GM18867 (cell line): Measurements from ENCODE around the gene NPRL2.
A peak's percentile ranks its signal among the peaks of the same experiment; 100 is the strongest.

ENCODE experiments used
- ATAC-seq: cut with Tn5 transposase; IDR thresholded peaks from one replicate; pipeline ENCODE4 v1.9.1; 2021; ENCODE audit warnings: mild to moderate bottlenecking, moderate library complexity; ENCODE audit not compliant: unreplicated experiment

Gene NPRL2

DNA sequence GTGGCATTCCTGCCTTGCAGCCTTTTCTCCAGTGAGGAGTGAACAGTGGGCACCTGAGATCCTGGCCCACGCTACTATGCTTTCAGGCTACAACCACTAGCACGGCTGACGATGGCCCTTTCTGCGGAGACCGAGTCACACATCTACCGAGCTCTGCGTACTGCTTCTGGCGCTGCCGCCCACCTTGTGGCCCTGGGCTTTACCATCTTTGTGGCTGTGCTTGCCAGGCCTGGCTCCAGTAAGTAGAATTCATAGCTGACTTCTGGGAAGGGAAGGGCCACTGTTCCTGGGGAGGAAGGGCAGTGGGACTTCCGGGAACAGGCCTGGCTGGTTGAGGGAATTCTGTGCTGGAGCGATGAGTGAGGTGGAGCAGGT is 735 bp upstream of the NPRL2 start:
- ATAC-seq: no peak

DNA sequence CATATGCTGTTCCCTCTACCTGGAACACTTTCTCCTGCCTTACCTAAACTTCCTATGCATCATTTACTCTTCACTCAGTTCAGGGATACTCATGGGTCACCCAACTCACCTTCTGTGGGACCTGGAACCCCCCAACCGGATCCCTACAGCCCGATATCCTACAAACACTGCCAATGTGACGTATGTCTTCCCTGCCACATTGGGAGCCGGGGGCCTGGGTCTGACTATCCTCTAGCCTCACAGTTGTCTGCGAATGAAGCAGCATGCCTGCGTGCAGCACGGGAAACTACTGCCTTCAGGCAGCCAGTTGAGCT is 405 bp downstream of the NPRL2 start:
- ATAC-seq: no peak

GRCh38 chr3:50347187-50347813 is 3.3 kb downstream of the NPRL2 start:
- no peak for ATAC-seq

DNA sequence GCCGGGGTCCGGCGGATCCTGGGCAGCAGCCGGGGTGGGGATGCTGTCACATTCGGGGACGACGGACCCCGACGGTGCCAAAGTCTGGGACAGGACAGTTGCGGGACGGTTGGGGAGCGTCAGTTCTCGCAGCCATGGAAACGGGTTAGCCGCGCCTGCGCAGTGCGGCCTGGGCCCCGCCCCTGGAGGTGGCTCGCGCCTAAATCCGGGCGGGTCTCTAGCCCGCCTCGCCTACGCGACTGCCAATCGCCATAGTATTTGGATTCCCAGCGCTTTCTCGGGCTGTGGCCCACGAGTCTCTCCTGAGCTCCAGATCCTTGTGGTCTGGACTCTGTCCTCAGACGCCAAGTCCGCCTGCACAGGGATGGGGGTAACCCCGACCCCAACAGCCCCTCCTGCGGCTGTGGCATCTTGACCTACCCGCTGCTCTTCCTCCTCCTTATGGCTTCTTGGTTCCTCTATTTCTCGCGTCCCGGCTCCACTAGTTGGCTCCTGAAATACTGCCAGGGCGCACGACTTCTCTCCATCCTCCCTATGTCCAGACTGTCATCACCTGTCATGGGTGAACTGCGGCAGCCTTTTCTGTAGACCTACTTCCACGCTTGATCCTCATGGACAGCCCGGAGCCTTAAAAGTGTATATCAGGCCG is 4.9 kb downstream of the NPRL2 start, which contains the start of gene ZMYND10:
Gene ZMYND10, minus strand, starts transcription at position 147 of the 649 bp plus-strand sequence. CDS start 153 bp downstream, outside the sequence.
- no peak for ATAC-seq

- no peak for ATAC-seq
Measured at GRCh38 chr3:50345008-50345407, 5.6 kb downstream of the NPRL2 start.

GRCh38 chr3:50342813-50343633 is 7.6 kb downstream of the NPRL2 start:
- ATAC-seq: no peak

DNA sequence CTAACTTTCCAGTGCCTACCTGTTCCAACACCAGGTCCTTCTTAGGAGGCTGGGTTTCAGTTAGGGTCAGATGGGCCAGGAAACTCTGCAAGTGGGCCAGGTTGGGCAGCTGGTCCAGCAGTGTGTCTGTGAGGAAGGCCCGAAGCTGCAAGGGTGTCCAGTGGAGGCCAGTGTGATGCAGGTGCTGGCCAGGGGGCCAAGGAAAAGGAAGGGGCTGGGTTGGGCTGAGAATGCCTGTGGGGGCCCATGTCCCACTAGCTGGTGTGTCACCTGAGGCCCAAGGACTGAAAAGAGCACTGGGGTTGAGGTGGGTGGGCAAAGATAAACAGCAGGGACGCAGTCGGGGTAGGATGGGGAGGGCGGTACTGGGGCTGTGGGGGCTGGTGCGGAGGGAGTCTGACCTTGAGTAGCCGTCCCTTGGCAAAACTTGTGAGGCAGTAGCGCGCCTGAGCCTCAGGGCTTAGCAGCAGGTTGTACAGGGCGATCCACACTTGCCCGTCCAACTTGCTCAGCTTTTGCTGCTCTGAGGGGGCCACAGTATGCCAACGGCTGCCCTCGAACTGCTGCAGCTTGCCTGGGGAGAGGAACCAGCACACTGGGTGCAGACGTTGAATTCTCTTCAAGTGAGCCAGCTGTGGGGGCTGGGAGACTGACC is 8.5 kb downstream of the NPRL2 start:
- no peak for ATAC-seq

DNA sequence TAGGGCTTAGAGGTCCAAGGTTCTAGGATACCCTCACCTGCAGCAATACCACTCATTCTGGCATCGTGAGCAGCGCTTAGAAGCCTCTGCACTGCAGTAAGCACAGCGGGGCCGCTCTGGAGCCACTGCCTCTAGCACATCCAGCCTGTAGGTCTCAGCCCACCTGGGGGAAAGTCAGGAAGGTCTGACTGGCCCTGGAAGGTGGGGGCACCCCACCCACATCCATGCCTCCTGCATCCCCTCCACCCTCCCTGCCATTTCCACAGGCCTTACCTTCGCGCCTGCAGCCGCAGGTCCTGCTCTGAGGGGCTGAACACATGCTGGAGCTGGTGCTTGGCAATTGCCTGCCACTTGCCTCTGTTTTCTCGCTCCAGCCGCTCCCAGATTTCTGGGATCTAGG is 9.0 kb downstream of the NPRL2 start:
- ATAC-seq: no peak

- no peak for ATAC-seq
Measured at GRCh38 chr3:50340448-50341329, 9.9 kb downstream of the NPRL2 start, which contains the start of gene RASSF1. RASSF1 (minus strand) TSS chr3:50340836; CDS start chr3:50340805, 31 bp downstream.

GRCh38 chr3:50340147-50340447 is 10.5 kb downstream of the NPRL2 start:
- ATAC-seq: no peak

DNA sequence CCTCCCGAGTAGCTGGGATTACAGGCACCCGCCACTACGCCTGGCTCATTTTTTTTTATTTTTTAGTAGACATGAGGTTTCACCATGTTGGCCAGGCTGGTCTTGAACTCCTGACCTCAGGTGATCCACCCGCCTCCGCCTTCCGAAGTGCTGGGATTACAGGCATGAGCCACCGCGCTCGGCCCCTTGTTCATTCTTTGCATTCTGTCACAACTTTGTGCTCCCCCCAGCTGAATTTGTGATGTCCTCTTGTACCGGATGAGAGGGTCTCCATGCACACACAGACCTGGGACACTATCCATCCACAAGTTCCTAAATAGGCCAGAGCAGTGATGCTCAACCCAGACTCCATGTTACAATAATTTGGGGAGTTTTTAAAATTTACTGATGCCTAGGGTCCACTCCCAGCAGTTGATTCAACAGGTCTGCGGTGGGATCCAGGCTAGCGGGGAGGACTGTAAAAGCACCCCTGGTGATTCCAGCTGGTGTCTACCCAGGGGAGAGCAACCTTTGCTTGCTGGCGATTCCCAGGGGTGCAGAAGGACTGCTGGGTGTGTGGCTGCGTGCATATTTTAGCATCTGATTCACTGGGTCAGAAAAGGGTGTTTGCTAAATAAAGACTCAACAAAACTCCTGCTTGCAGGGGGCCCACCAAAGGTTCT is 11.0 kb downstream of the NPRL2 start:
- no peak for ATAC-seq

DNA sequence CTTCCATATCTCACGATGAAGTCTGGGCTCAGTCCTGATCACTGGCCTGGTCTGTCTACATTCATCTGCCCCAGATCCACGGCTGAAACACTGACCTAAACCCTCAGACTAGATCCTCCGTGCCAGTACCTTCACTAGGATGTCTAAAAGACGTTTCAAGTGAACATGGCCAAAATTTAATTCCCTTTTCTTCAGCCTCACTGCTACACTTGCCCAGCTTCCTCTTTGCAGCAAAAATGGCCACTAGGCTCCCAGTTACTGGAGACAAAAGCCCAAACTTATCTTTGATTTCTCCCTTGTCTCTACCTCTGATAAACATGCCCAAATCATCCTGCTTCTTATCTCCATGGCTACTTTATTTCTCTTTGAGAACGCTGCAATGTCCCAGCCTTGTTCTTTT is 11.6 kb downstream of the NPRL2 start:
- ATAC-seq: no peak

DNA sequence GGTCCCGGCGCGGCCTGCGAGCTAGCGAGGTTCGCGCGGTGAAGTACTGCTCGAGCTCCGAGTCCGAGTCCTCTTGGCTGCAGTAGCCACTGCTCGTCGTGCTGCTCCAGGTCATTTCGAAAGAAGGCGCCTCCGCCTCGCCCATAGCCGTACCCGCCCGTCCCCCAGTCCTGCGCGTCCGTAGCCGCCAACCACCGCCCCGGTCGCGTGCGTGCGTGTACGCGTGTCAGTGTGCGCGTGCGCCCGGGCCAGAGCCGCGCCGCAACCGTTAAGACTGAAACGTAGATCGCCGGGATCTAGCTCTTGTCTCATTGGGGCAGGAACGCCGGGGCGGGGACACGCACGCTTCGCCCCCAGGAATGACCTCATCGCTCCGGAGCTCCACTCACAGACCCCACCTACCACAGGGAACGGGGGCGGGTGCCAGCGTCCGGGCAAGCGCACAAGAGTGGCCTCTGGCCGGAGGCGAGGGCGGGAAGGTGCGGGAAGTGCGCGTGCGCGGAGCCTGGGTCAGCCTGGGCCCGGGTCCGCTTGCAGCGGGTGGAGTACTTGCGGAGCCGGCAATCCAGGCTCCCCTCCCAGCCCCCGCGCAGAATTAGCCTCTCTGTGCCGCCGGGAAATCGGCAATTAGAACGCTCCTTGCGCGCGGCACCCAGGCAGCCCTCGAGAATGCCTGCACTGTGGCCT is 13.3 kb downstream of the NPRL2 start:
- ATAC-seq: peak; percentile 69

- peak; percentile 32 for ATAC-seq
Measured at GRCh38 chr3:50336452-50337174, 14.0 kb downstream of the NPRL2 start.

DNA sequence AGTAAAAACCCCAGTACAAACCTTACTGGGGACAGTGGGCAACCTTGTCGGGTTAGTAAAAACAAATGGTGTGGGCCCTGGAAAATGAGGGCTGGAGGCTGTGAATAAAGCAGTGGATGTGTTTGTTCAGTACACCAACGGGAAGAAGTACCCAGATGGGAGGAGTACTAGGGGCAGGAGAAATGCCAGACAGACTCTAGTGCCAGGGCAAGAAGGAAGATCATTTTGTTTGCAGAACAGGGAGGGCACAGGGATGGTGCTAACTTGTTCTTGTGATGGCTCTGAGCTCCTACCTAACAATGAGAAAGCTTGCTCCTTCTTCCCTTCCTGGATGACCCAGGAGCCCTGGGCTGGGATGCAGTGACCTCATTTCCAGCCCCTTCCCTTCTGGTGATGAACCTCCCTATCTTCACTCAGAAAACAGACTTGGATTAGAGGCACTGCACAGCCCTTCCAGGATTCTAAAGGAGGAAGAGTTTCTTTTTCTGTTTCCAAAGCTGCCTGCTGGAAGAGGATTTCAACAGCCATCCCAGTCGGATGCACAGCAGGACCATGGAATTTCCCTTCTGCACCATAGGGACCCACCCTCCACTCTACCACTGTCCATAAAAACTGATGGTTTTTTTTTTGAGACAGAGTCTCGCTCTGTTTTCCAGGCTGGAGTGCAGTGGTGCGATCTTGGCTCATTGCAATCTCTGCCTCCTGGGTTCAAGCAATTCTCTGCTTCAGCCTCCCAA is 16.1 kb downstream of the NPRL2 start:
- ATAC-seq: no peak

DNA sequence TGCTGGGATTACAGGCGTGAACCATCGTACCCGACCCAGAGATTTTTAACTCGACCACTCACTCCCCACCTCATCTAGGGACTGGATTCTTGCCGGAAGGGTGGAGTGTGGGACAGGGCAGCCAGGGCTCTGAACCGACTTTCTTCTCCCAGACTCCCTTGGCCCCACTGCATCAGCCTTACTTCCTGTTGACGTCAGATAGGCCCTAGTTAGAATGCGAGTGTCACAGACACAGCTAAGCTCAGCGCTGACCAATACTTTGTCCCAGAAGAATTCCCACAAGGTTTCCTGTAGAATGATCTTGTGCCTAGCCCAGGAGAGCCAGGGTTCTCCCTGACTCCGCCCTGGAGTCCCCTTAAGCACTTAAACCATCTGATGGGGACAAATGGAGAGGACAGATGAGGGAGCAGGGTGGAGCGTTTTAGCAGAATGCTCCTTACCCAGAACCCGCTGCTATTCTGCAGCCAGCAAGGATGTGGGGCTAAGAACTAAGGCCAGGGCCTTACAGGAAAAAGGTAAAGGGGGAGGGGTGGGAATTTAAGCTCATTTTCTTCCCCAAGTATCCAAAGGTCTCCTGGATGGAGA is 16.7 kb downstream of the NPRL2 start:
- ATAC-seq: no peak

DNA sequence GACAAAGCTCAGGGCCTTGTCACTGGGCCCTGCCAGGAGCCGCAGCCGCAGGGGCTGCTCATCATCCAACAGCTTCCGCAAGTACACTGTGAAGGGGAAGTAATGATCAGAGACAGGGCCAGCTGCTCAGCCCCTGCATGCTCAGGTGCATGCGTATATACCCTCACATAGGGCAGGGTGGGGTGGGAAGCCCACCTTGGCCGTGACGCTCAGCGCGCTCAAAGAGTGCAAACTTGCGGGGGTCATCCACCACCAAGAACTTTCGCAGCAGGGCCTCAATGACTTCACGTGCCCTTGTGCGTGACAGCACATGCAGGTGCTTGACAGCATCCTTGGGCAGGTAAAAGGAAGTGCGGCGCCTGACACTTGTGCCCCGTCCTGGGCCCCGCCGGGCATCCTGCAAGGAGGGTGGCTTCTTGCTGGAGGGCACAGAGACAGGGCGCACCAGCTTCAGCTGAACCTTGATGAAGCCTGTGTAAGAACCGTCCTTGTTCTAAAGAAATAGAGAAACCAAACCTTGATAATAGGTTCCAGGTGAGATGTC is 19.1 kb downstream of the NPRL2 start:
- no peak for ATAC-seq

DNA sequence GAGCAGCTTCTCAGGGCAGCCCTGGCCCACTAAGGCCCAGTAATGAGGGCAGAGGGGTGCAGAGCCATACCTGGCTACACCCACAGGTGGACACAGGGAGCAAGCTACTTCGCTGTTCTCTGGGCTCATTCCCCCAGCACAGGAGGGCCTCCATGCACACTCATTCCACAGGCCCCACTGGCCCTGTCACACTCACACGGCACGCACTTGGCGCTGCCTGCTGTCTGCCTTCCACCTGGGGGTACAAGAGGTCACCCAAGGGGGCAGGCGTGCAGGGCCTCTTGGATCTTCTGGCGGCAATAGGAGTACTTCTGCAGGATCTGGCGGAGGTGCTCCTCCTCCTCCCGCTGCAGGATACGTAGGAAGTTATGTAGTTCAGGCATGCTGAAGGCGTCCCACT is 20.2 kb downstream of the NPRL2 start:
- no peak for ATAC-seq
